ENCODE data around the gene PLA2G4B. TPM values are rescaled to one million over a fixed set of nuclear protein-coding genes. Genes with fewer than 3 reads are reported as not detected.

PLA2G4B gene
- total and polyA plus RNA-seq, 2 of the 8 experiments (the other 6 are each of a cell fraction or from before 2014, with no cell fraction given), result 4.2 to 9.2 TPM

GRCh38 chr15:41792000-41792637, 46.5 kb upstream of the PLA2G4B start (continued):
- TF ChIP-seq CHD7 (IDR thresholded peaks at IDR 0.05; ENCODE audit: insufficient replicate concordance, low read length) (no peak), ASH2L (IDR thresholded peaks at IDR 0.05; ENCODE audit: low read length) (no peak), CEBPB (IDR thresholded peaks at IDR 0.05; ENCODE audit: low read depth, low read length) (no peak), JUN (IDR thresholded peaks at IDR 0.05; ENCODE audit: low read depth, low read length) (no peak), BCL11A (IDR thresholded peaks at IDR 0.05; ENCODE audit: low read depth in 2 of 2, low read length in 2 of 2) (no peak), TEAD4 (IDR thresholded peaks at IDR 0.05; ENCODE audit: low read depth, low read length) (no peak), USF2 (IDR thresholded peaks at IDR 0.05; ENCODE audit: low read length) (no peak)
